Smooth muscle cell (in vitro differentiated cells): Measurements from ENCODE around the gene MMP20. TPM values are rescaled to one million over a fixed set of nuclear protein-coding genes. Genes with fewer than 3 reads are reported as not detected.

Source experiments
- DNase-seq: peaks from one replicate; lab custom pipeline; 2025; ENCODE audit not compliant: unreplicated experiment; lab: John Stamatoyannopoulos, UW
- H2AFZ ChIP-seq: fragments of 200-600 bp; sonication (generic); 2 replicates; pipeline ENCODE4 v1.6.0; 2016; ENCODE audit warnings: antibody characterized with exemption, low read depth, mild to moderate bottlenecking
- H3F3A ChIP-seq: fragments of 200-600 bp; sonication (generic); 2 replicates; pipeline ENCODE4 v1.6.0; 2017; ENCODE audit warnings: antibody characterized with exemption, low read depth
- H3K27ac ChIP-seq: fragments of 200-600 bp; sonication (generic); 2 replicates; pipeline ENCODE4 v1.5.1; 2016; ENCODE audit warnings: low read depth, mild to moderate bottlenecking
- H3K27me3 ChIP-seq: fragments of 200-600 bp; sonication (generic); 2 replicates; pipeline ENCODE4 v1.6.1; 2016; ENCODE audit warnings: low read depth, mild to moderate bottlenecking
- H3K36me3 ChIP-seq: fragments of 200-600 bp; sonication (generic); 2 replicates; pipeline ENCODE4 v1.5.1; 2016; ENCODE audit warnings: low read depth
- H3K4me1 ChIP-seq: fragments of 200-600 bp; sonication (generic); 2 replicates; pipeline ENCODE4 v1.5.1; 2016; ENCODE audit warnings: low read depth
- H3K4me2 ChIP-seq: fragments of 200-600 bp; sonication (generic); 2 replicates; pipeline ENCODE4 v1.6.0; 2016; ENCODE audit warnings: mild to moderate bottlenecking
- H3K4me3 ChIP-seq: fragments of 200-600 bp; sonication (generic); 2 replicates; pipeline ENCODE4 v1.5.1; 2016; ENCODE audit warnings: mild to moderate bottlenecking
- H3K79me2 ChIP-seq: fragments of 200-600 bp; sonication (generic); 2 replicates; pipeline ENCODE4 v1.6.0; 2016; ENCODE audit warnings: low read depth, mild to moderate bottlenecking
- H3K9ac ChIP-seq: fragments of 200-600 bp; sonication (generic); 2 replicates; pipeline ENCODE4 v1.6.0; 2016; ENCODE audit warnings: low read depth
- H3K9me3 ChIP-seq: fragments of 200-600 bp; sonication (generic); replicated peaks from 2 replicates; pipeline ENCODE4 v1.5.1; 2016; ENCODE audit warnings: low read depth
- H4K20me1 ChIP-seq: fragments of 200-600 bp; sonication (generic); 2 replicates; pipeline ENCODE4 v1.6.0; 2016; ENCODE audit warnings: low read depth
- WGBS: methylation state at CpG from one replicate; pipeline ENCODE4 v1.1.7; 2016; ENCODE audit warnings: low lambda C conversion rate; 5-methylcytosine and 5-hydroxymethylcytosine counted together
- polyA plus RNA-seq: library from polyadenylated mRNA; unstranded; fragments of >200 nt; fragmentation: Nextera tagmentation; extraction: Ambion mirVana; gene quantifications from 2 replicates; pipeline ENCODE4 v1.2.1, GENCODE V29; 2016
- total RNA-seq: library from RNA; depleted of rRNA; stranded (reverse); fragments of >200 nt; gene quantifications from 2 replicates; pipeline ENCODE4 v1.2.3, GENCODE V29; 2014
- TF ChIP-seq, protein P1 (sequence below): fragments of 200-600 bp; sonication (generic); IDR thresholded peaks from 2 replicates; pipeline ENCODE4 v1.5.1; 2017; ENCODE audit warnings: borderline replicate concordance, mild to moderate bottlenecking, antibody characterized with exemption; ENCODE audit not compliant: insufficient read depth, poor library complexity, severe bottlenecking

Gene MMP20
- total and polyA plus RNA-seq, 2 experiments from 2014 or later: 0.49 to 0.87 TPM

DNA sequence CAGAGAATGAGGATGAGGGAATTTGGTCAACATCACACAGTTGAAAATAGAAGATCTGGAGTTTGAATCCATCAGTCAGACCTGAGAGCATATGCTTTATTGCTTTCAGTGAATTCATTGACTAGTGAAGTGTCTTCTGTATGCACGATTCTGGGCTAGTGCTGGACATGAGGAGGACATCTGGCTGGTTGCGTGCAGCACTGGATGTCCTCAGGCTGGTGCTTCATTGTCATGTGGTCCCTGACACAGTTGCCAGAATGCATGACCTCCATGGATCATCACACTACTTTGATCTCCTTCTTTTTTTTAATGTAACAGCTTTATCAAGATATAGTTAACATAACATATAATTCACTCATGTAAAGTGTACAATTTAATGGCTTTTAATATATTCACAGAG lies 50.1 kb downstream of the MMP20 start:
- Histone ChIP-seq H3K27ac (no peak overlapping the region), H3K36me3 (no peaks in the 10 kb centered on the region), H3K9ac (no peak overlapping the region), H4K20me1 (no peaks in the 10 kb centered on the region), H3K9me3 (no peaks in the 10 kb centered on the region), H3K4me1 (no peaks in the 10 kb centered on the region), H2AFZ (no peak overlapping the region), H3K79me2 (no peaks in the 10 kb centered on the region), H3K4me3 (no peak overlapping the region), H3K4me2 (no peak overlapping the region), H3K27me3 (no peaks in the 10 kb centered on the region), H3F3A (no peaks in the 10 kb centered on the region)
- DNase-seq: no peak
- WGBS: 98% methylated on average over 2 of the region's 2 CpGs
- TF ChIP-seq, protein P1, sequence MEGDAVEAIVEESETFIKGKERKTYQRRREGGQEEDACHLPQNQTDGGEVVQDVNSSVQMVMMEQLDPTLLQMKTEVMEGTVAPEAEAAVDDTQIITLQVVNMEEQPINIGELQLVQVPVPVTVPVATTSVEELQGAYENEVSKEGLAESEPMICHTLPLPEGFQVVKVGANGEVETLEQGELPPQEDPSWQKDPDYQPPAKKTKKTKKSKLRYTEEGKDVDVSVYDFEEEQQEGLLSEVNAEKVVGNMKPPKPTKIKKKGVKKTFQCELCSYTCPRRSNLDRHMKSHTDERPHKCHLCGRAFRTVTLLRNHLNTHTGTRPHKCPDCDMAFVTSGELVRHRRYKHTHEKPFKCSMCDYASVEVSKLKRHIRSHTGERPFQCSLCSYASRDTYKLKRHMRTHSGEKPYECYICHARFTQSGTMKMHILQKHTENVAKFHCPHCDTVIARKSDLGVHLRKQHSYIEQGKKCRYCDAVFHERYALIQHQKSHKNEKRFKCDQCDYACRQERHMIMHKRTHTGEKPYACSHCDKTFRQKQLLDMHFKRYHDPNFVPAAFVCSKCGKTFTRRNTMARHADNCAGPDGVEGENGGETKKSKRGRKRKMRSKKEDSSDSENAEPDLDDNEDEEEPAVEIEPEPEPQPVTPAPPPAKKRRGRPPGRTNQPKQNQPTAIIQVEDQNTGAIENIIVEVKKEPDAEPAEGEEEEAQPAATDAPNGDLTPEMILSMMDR: no peak

GRCh38 chr11:102573851-102574250 lies 51.3 kb downstream of the MMP20 start:
- 79% methylated on average over 2 of the region's 2 CpGs for WGBS
- Histone ChIP-seq H3K27me3 (no peaks in the 10 kb centered on the region), H3K27ac (no peak overlapping the region), H3K36me3 (no peaks in the 10 kb centered on the region), H3K4me1 (no peaks in the 10 kb centered on the region), H3K9ac (no peak overlapping the region), H3F3A (no peaks in the 10 kb centered on the region), H3K4me2 (no peak overlapping the region), H3K79me2 (no peaks in the 10 kb centered on the region), H3K4me3 (no peak overlapping the region), H2AFZ (no peak overlapping the region), H4K20me1 (no peaks in the 10 kb centered on the region), H3K9me3 (no peaks in the 10 kb centered on the region)
- DNase-seq: no peak
- TF ChIP-seq, protein P1: no peak

- Histone ChIP-seq H3K9ac (no peak overlapping the region), H3K4me2 (no peak overlapping the region), H3F3A (no peaks in the 10 kb centered on the region), H3K79me2 (no peaks in the 10 kb centered on the region), H4K20me1 (no peaks in the 10 kb centered on the region), H2AFZ (no peak overlapping the region), H3K4me1 (no peaks in the 10 kb centered on the region), H3K4me3 (no peak overlapping the region), H3K27me3 (no peaks in the 10 kb centered on the region), H3K9me3 (no peaks in the 10 kb centered on the region), H3K36me3 (no peaks in the 10 kb centered on the region), H3K27ac (no peak overlapping the region)
- DNase-seq: no peak
- TF ChIP-seq, protein P1: no peak
- 83% methylated on average over 2 of the region's 2 CpGs for WGBS
Observed at GRCh38 chr11:102572554-102573220, 52.4 kb downstream of the MMP20 start.

- no peak overlapping the region for H3K27ac ChIP-seq
- H3K4me1 ChIP-seq: no peaks in the 10 kb centered on the region
- no peak for DNase-seq
- TF ChIP-seq, protein P1: no peak
- H3K9me3 ChIP-seq: no peaks in the 10 kb centered on the region
- no peaks in the 10 kb centered on the region for H3K36me3 ChIP-seq
- no peak overlapping the region for H3K4me2 ChIP-seq
- no peaks in the 10 kb centered on the region for H3K27me3 ChIP-seq
- H3K4me3 ChIP-seq: no peak overlapping the region
- H3F3A ChIP-seq: peaks cover 2% of the 10 kb centered on the region
- WGBS: 62% methylated on average over 3 of the region's 3 CpGs
- no peak overlapping the region for H3K9ac ChIP-seq
- no peaks in the 10 kb centered on the region for H4K20me1 ChIP-seq
- H2AFZ ChIP-seq: no peak overlapping the region
- no peaks in the 10 kb centered on the region for H3K79me2 ChIP-seq
Observed at GRCh38 chr11:102568851-102569250, 56.3 kb downstream of the MMP20 start.
